NCI-H2081 (cell line): Measurements from ENCODE around the gene RAB1B.
"Not testable (repeated sequence)": the region's sequence is repeated elsewhere in the genome, so short reads cannot be mapped to it uniquely, and the experiment has no call there.

Experiments
- DNase-seq, 2 experiments: peaks; one replicate each; lab custom pipeline; 2025; lab: John Stamatoyannopoulos, UW

RAB1B gene

DNA sequence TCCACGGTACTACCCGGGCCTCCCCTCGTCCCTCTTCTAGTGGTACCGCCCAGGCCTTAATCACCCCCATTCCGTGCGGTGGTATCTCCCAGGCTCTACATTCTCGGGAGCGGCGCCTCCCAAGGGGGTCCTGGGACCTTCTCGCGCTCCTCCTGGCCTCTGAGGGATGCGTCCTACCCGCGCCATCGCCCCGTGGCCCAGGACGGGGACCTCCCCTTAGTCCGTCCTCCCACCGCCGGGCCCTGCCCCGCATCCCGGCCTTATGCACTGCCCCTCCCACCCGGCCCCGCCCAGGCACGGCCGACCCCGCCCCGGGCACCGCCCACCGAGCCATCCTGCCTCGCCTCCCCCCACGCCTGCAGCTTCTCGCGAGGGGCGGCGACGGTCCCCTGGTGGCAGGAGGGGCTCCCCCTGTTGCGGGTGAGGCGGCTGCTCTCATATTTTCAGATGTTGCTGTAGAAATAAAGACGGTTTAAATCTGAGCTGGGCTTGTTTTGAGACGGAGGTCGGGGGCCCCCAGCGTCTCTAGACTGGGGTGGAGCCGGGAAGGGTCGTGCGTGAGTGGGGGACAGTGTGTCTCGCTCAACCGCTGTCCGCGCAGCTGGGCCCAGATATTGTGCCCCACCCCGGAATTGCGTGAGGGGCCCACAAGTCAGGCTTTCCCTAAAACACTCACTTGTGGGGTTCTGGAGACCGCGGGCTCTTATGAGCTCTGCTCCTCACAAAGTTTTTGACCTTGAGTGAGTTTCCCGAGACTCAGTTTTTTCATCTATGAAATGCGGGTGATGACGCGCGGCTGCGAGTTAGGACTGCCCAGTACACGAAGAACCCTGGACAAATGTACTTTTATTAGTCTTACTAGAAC lies 828 bp upstream of the RAB1B start:
- peak; percentile 65 to 79 for DNase-seq

DNA sequence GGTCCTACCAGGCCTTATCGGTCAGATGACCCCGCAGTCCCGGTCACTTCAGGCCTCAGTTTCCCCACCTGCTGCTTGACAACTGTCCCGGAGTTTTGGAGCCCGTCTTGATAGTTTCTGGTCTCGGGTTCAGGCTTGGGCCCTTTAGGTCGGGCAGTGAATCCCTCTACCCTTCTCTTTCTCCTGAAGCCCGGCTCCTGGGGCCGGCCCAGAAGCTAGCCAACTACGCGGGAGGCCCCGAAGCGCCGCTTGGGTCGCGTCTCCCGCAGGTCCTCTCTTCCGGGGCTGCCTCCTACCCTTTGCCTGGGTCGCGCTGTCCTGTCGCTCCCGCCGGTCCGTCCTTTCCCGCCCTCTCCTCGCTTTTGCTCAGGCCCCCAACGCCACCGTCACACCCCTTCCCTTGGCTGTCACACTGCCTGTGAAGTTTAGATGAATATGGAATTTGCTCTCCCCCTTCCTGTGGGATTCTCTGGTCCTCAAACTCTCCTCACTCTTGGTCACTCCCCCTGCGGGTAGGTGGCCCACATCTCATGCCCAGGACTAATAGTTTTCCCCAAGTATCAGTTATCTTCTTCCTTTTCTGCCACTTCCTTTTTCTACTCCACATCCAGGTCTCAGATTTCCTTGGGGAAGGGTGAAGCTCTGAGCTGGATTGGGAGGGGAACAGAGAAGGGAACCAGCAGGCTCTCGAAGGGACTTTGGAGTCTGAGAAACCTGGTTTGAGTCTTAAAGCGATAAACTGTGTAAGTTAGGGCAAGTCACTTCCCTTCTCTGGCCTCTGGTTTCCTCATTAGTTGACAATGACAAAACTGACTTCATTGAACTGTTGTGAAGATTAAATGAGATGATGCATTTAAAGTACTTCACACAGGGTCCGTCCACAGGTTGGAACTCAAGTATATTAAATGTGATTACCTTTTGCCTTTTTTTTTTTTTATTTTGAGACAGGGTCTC lies 790 bp downstream of the RAB1B start:
- no peak for DNase-seq

DNA sequence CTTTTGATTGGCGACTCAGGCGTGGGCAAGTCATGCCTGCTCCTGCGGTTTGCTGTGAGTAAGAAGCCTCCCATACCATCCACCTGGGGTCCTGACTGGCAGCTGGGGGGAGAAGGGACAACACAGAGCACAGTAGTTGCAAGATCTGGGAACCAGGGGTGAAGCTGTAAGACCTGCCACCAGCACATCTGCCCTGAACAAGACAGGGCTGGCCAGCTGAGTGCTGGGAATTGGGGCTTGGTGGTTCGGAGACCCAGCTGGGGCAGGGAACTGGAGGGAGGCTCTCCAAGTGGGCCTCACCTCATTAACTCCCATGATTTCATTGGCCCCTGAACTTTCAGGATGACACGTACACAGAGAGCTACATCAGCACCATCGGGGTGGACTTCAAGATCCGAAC lies 3.4 kb downstream of the RAB1B start:
- no peak for DNase-seq

DNA sequence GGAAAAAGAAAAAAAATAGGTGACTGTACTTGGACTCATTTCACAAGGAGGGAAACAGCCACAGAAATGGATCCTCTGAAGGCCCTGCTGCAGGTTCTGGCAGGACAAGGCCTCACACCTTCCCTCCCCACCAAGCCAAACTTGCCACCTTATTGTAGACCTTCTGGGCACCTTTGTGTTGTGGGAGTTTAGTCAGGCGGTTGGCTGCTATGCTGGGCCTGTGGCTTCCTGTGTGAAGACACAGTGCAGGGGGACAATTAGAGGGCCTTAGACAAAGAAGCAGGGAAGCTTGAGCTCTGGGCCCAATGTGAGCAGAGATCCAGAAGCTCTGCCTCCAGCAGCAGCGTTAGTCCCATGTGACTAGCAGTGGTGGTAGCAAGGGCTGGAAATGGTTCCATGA lies 4.2 kb downstream of the RAB1B start:
- DNase-seq = no peak

- no peak for DNase-seq
These were observed 5.8 kb downstream of the RAB1B start for GRCh38 chr11:66274219-66274618.

- no peak for DNase-seq
These were observed 7.0 kb downstream of the RAB1B start for GRCh38 chr11:66275396-66275795.

DNA sequence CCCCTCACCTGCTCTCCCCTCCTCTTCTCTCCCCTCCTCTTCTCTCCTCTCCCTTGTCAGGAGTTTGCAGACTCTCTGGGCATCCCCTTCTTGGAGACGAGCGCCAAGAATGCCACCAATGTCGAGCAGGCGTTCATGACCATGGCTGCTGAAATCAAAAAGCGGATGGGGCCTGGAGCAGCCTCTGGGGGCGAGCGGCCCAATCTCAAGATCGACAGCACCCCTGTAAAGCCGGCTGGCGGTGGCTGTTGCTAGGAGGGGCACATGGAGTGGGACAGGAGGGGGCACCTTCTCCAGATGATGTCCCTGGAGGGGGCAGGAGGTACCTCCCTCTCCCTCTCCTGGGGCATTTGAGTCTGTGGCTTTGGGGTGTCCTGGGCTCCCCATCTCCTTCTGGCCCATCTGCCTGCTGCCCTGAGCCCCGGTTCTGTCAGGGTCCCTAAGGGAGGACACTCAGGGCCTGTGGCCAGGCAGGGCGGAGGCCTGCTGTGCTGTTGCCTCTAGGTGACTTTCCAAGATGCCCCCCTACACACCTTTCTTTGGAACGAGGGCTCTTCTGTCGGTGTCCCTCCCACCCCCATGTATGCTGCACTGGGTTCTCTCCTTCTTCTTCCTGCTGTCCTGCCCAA lies 7.7 kb downstream of the RAB1B start:
- no peak for DNase-seq

DNA sequence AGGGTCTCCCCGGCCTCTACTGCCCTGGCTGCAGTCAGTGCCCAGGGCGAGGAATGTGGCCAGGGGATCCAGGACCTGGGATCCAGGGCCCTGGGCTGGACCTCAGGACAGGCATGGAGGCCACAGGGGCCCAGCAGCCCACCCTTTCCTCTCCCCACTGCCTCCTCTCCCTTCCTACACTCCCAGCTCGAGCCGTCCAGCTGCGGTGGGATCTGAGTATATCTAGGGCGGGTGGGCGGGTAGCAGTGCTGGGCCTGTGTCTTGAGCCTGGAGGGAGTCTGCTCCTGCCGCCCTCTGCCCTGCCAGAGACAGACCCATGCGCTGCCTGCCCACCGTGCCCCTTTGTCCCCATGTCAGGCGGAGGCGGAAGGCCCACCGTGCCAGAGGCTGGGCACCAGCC lies 8.2 kb downstream of the RAB1B start:
- DNase-seq = not testable (repeated sequence)

- not testable (repeated sequence) for DNase-seq
These were observed 8.6 kb downstream of the RAB1B start for GRCh38 chr11:66277064-66277463.

GRCh38 chr11:66277471-66278362 lies 9.3 kb downstream of the RAB1B start, which contains the start of gene CNIH2:
TSS of gene CNIH2 (plus strand) at chr11:66278175. CDS start at chr11:66278457, 282 bp downstream.
- DNase-seq = peak; percentile 28 to 47

DNA sequence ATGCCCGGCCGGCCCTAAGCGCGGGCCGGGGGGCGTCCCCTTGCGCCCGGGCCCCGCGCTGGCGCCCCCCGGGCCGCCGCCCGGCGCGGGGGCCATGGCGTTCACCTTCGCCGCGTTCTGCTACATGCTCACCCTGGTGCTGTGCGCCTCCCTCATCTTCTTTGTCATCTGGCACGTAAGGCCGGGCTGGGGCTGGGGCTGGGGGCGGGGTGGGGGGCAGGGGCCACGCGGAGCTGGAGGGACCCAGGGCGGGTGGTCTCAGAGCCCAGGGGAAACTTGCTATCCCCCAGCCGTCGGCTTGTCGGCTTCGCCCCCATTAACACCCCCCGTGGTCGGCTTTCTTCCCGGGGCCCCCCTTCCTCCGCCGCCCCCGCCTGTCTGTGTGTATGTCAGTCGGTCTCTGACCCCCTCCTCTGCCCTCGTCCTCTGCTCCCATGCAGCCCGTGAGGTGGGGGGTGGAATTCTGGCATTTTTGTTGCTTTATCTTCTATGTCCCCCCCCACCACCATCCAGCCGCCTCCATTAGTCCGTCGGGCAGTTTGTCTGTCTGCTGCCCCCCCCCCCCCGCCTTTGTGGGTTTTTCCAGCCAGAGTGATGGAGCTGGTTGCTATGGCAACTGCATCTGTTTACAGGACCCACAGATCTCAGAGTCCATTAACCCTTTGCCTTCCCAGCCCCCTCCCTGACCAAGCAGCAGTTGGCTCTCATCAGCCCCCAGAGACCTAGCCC lies 10.1 kb downstream of the RAB1B start:
- DNase-seq = no peak

- no peak for DNase-seq
These were observed 10.8 kb downstream of the RAB1B start for GRCh38 chr11:66279092-66279734.

- no peak for DNase-seq
These were observed 12.0 kb downstream of the RAB1B start for GRCh38 chr11:66280428-66280827.

- DNase-seq = no peak
These were observed 12.6 kb downstream of the RAB1B start for GRCh38 chr11:66281001-66281400.

GRCh38 chr11:66281776-66282467 lies 13.5 kb downstream of the RAB1B start:
- DNase-seq = no peak

DNA sequence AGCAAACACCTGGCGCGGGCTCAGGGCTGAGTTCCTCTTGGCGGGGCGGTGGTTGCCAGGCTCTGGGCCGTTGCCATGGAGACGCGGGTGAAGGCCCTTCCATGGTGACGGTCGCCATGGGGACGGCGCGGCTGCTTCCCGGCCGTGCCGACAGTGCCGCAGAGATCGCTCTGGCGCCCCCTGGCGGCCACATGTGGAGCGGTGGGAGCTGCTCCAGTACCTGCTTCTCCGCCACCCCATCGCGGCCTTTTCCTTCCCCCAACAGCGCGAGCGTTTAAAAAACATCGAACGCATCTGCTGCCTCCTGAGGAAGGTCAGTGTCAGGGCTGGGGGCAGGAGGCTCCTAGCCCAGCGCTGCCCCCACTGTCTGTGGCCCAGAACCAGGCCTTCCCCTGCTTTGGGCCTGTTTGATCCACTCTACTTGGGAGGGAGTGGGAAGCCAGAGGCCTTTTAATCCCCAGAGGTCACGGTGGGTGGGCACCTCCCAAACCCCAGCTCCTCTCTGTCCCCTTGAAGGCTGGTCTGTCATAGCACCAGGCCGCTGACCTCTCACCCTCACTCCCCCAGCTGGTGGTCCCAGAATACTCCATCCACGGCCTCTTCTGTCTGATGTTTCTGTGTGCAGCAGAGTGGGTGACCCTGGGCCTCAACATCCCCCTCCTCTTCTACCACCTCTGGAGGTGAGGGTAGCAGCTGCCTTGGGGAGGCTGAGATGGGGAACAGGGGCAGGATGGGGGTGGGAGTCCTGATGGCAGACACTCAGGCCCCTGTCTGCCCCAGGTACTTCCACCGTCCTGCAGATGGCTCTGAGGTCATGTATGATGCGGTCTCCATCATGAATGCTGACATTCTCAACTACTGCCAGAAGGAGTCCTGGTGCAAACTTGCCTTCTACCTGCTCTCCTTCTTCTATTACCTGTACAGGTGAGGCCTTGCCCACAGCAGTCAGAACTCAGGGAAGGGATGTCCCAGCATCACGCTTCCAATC lies 14.3 kb downstream of the RAB1B start:
- DNase-seq = peak; percentile 97 to 98

DNA sequence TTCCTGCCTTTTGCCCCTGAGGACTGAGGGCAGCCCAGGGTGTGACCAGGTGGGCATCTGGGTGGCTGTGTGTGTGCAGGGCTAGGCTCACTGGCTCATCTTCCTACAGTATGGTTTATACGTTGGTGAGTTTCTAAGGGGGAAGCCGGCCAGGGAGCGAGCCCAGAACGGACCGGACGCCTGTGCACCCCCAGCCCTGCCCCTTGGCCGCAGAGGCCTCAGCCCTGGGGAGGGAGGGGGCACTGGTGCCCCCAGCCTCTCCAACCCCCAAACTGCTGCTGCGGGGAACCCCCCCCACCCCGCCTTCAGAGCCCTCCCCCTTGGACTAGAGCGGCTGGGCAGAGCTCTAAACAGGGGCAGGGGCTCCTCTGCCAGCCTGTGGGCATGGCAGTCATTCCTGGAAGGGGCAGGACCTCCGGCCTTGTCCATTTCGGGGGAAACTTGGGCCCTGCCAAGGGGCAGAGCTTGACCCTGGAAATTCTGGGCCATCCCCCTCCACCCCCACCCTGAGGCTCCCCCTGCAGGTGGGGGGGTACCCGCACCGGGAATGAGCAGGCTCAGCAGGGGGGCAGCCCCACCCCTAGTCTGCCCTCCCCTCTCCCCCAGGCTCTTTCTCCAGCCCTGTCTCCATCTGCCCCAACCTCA lies 15.1 kb downstream of the RAB1B start:
- no peak for DNase-seq
